GM12878 (cell line): ENCODE measurements around the gene RPL18. TPM values are rescaled to one million over a fixed set of nuclear protein-coding genes. Genes with fewer than 3 reads are reported as not detected.

ENCODE experiments used
- ATF3 ChIP-seq: IDR thresholded peaks from 2 replicates; pipeline ENCODE4 v1.6.1; 2011; ENCODE audit warnings: low read depth, mild to moderate bottlenecking, low read length, moderate library complexity, borderline replicate concordance; ENCODE audit errors: extremely low read depth
- BMI1 ChIP-seq: fragments of 450-650 bp; IDR thresholded peaks from 2 replicates; pipeline ENCODE4 v1.6.1; 2016; ENCODE audit warnings: mild to moderate bottlenecking, moderate library complexity, borderline replicate concordance
- BRCA1 ChIP-seq: IDR thresholded peaks from 2 replicates; pipeline ENCODE4 v1.6.1; 2011; ENCODE audit warnings: low read depth, low read length, improper control_type of control experiment
- EP300 ChIP-seq, 2 experiments: fragments of 150-350 bp in 1 of 2; IDR thresholded peaks; 2 replicates each; pipeline ENCODE4 v1.6.1; 2011 to 2012; ENCODE audit warnings: low read depth in 2 of 2, low read length in 2 of 2, borderline replicate concordance in 1 of 2, improper control_type of control experiment in 1 of 2, inconsistent platforms in 1 of 2; ENCODE audit not compliant: control insufficient read depth in 1 of 2
- ETV6 ChIP-seq, 2 experiments: fragments of 450-650 bp in 1 of 2; IDR thresholded peaks in 1 of 2; conservative IDR thresholded peaks in 1 of 2; 2 replicates each; pipeline ENCODE4 v1.6.1; 2014; ENCODE audit warnings: antibody characterized with exemption in 1 of 2, borderline replicate concordance in 1 of 2, low read depth in 1 of 2, mild to moderate bottlenecking in 1 of 2, moderate library complexity in 1 of 2
- EZH2 ChIP-seq: IDR thresholded peaks from 2 replicates; pipeline ENCODE4 v1.6.1; 2012; ENCODE audit warnings: low read depth, mild to moderate bottlenecking, control low read depth, inconsistent platforms, low read length, borderline replicate concordance; ENCODE audit not compliant: control insufficient read depth
- GABPA ChIP-seq: IDR thresholded peaks from 2 replicates; pipeline ENCODE4 v1.6.1; 2014; ENCODE audit warnings: antibody characterized with exemption, low read depth, mild to moderate bottlenecking, inconsistent platforms
- KDM1A ChIP-seq: fragments of 200-600 bp; sonication (generic); IDR thresholded peaks from 2 replicates; pipeline ENCODE4 v1.6.1; 2016; ENCODE audit warnings: borderline replicate concordance
- MTA3 ChIP-seq: IDR thresholded peaks from 2 replicates; pipeline ENCODE4 v1.6.1; 2012; ENCODE audit warnings: low read length, inconsistent platforms, borderline replicate concordance
- PML ChIP-seq: IDR thresholded peaks from 2 replicates; pipeline ENCODE4 v1.6.1; 2012; ENCODE audit warnings: low read length, inconsistent platforms
- REST ChIP-seq: IDR thresholded peaks from 2 replicates; pipeline ENCODE4 v1.6.1; 2012; ENCODE audit warnings: mild to moderate bottlenecking, low read depth, low read length
- SIN3A ChIP-seq: IDR thresholded peaks from 2 replicates; pipeline ENCODE4 v1.6.1; 2012; ENCODE audit warnings: low read depth, low read length, improper control_type of control experiment
- SIX5 ChIP-seq: IDR thresholded peaks from 2 replicates; pipeline ENCODE4 v1.6.1; 2011; ENCODE audit warnings: mild to moderate bottlenecking, low read depth, low read length, moderate library complexity; ENCODE audit not compliant: severe bottlenecking
- SREBF1 ChIP-seq: IDR thresholded peaks from 2 replicates; pipeline ENCODE4 v1.6.1; 2012; ENCODE audit warnings: mild to moderate bottlenecking, low read length
- TAF1 ChIP-seq: IDR thresholded peaks from 2 replicates; pipeline ENCODE4 v1.6.1; 2011; ENCODE audit warnings: mild to moderate bottlenecking, low read depth, low read length, borderline replicate concordance
- TCF12 ChIP-seq: IDR thresholded peaks from 2 replicates; pipeline ENCODE4 v1.6.1; 2011; ENCODE audit warnings: low read depth, mild to moderate bottlenecking, low read length
- TCF3 ChIP-seq: IDR thresholded peaks from 2 replicates; pipeline ENCODE4 v1.6.1; 2012; ENCODE audit warnings: low read depth, mild to moderate bottlenecking, low read length, borderline replicate concordance; ENCODE audit not compliant: insufficient read depth
- ZNF384 ChIP-seq: IDR thresholded peaks from 2 replicates; pipeline ENCODE4 v1.6.1; 2012; ENCODE audit warnings: low read depth, mild to moderate bottlenecking, low read length, improper control_type of control experiment, borderline replicate concordance
- ZNF687 ChIP-seq: fragments of 450-650 bp; IDR thresholded peaks from 2 replicates; pipeline ENCODE4 v1.6.1; 2017; ENCODE audit warnings: mild to moderate bottlenecking, moderate library complexity
- polyA plus RNA-seq, 11 experiments: library from polyadenylated mRNA; depleted of rRNA in 4 of 11; unstranded in 6 of 11; stranded (reverse) in 5 of 11; fragments of >200 nt; fragmentation: Nextera tagmentation in 4 of 11; fragmentation: Illumina TruSeq in 1 of 11; extraction: Ambion mirVana in 4 of 11; extraction: Trizol in 1 of 11; gene quantifications; 1 replicate in 1 of 11; 2 replicates in 10 of 11; pipeline versions ENCODE4 v1.2.1 to v1.2.3, GENCODE V29; 2011 to 2016; ENCODE audit warnings: inconsistent platforms in 2 of 11, missing spikeins in 2 of 11, low read depth in 1 of 11
- total RNA-seq, 4 experiments: library from RNA; depleted of rRNA in 3 of 4; stranded (reverse); fragments of >200 nt in 3 of 4; fragmentation: Illumina TruSeq in 1 of 4; extraction: Trizol in 1 of 4; gene quantifications; 2 replicates each; pipeline versions ENCODE4 v1.2.1 to v1.2.3, GENCODE V29; 2013 to 2021
- TF ChIP-seq, protein P1 (sequence below): IDR thresholded peaks from 2 replicates; pipeline ENCODE4 v1.6.1; 2012; ENCODE audit warnings: low read depth, low read length, improper control_type of control experiment

Gene RPL18
- total and polyA plus RNA-seq, 10 of the 15 experiments (the other 5 are each of a cell fraction or from before 2014, with no cell fraction given): 393 to 4,267 (median 2,019) TPM

GRCh38 chr19:48637449-48637947 is 18.5 kb upstream of the RPL18 start (continued):
- TF ChIP-seq TCF12 (0 out of 2 replicates have a peak, but pooled peaks have one; percentile 35), EZH2 (no peak), SIX5 (no peak), REST (no peak), GABPA (no peak), TAF1 (no peak), ETV6 (conservative IDR thresholded peaks at IDR 0.05 in 1 of 2, IDR thresholded peaks at IDR 0.05 in 1 of 2; ENCODE audit: borderline replicate concordance in 1 of 2, low read depth in 1 of 2) (no peak), MTA3 (no peak), EP300 (IDR thresholded peaks at IDR 0.05; ENCODE audit: borderline replicate concordance in 1 of 2, control insufficient read depth in 1 of 2, low read depth in 2 of 2, low read length in 2 of 2) (no peak; a peak in 2 of 4 replicates), SREBF1 (no peak), TCF3 (no peak), BRCA1 (no peak), ZNF687 (no peak), KDM1A (no peak), BMI1 (no peak), SIN3A (peak; percentile 26; the same call in 1 of the 2 replicates), ATF3 (0 out of 2 replicates have a peak, but pooled peaks have one; percentile 18), PML (no peak), ZNF384 (peak; percentile 91)
- TF ChIP-seq, protein P1, sequence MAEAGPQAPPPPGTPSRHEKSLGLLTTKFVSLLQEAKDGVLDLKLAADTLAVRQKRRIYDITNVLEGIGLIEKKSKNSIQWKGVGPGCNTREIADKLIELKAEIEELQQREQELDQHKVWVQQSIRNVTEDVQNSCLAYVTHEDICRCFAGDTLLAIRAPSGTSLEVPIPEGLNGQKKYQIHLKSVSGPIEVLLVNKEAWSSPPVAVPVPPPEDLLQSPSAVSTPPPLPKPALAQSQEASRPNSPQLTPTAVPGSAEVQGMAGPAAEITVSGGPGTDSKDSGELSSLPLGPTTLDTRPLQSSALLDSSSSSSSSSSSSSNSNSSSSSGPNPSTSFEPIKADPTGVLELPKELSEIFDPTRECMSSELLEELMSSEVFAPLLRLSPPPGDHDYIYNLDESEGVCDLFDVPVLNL: 0 out of 2 replicates have a peak, but pooled peaks have one; percentile 35
